Skeletal muscle tissue (tissue), 4 donors: Measurements from ENCODE around the gene COIL. TPM values are rescaled to one million over a fixed set of nuclear protein-coding genes. Genes with fewer than 3 reads are reported as not detected.

ENCODE experiments used
- H3K27ac ChIP-seq: one replicate; pipeline ENCODE4 v1.7.0; 2013; ENCODE audit warnings: mild to moderate bottlenecking, low read depth, low read length, inconsistent platforms
- H3K27me3 ChIP-seq, 3 donors: one replicate each; pipeline ENCODE4 v1.7.0; 2013; ENCODE audit warnings: low read length in 3 of 3; ENCODE audit not compliant: control insufficient read depth in 3 of 3, insufficient read depth in 3 of 3
- H3K36me3 ChIP-seq, 3 donors: one replicate each; pipeline ENCODE4 v1.7.0; 2013; ENCODE audit warnings: low read length in 3 of 3; ENCODE audit not compliant: control insufficient read depth in 3 of 3, insufficient read depth in 3 of 3
- H3K4me1 ChIP-seq, 3 donors: one replicate each; pipeline ENCODE4 v1.7.0; 2013; ENCODE audit warnings: low read length in 3 of 3, mild to moderate bottlenecking in 3 of 3; ENCODE audit not compliant: control insufficient read depth in 3 of 3, insufficient read depth in 3 of 3
- H3K4me3 ChIP-seq, 3 donors: one replicate each; pipeline ENCODE4 v1.7.0; 2013; ENCODE audit warnings: low read length in 3 of 3
- H3K9ac ChIP-seq, 3 donors: one replicate each; pipeline ENCODE4 v1.7.0; 2013; ENCODE audit warnings: low read length in 3 of 3, mild to moderate bottlenecking in 3 of 3, moderate library complexity in 2 of 3, low read depth in 1 of 3
- H3K9me3 ChIP-seq, 3 donors: one replicate each; pipeline ENCODE4 v1.7.0; 2013; ENCODE audit warnings: low read length in 3 of 3; ENCODE audit not compliant: control insufficient read depth in 3 of 3
- total RNA-seq: library from RNA; depleted of rRNA; stranded (reverse); fragments of >200 nt; gene quantifications from one replicate; pipeline ENCODE4 v1.2.3, GENCODE V29; 2014
- donor health status: Osteomylitis.

COIL gene
- total RNA-seq, 1 donor from 2014 or later = 14.6 TPM

GRCh38 chr17:56913000-56913311 lies 47.9 kb downstream of the COIL start:
- Histone ChIP-seq H3K4me3 (peak overlapping the region; percentile 88 to 99 (median 99)), H3K9me3 (no peaks in the 10 kb centered on the region), H3K27ac (peak overlapping the region; percentile 88), H3K4me1 (peaks cover 53 to 66% (median 56%) of the 10 kb centered on the region in 3 donors), H3K36me3 (peaks cover 7 to 12% (median 8%) of the 10 kb centered on the region in 3 donors), H3K27me3 (no peaks in the 10 kb centered on the region), H3K9ac (peak overlapping the region; percentile 91 to 98 (median 93))

DNA sequence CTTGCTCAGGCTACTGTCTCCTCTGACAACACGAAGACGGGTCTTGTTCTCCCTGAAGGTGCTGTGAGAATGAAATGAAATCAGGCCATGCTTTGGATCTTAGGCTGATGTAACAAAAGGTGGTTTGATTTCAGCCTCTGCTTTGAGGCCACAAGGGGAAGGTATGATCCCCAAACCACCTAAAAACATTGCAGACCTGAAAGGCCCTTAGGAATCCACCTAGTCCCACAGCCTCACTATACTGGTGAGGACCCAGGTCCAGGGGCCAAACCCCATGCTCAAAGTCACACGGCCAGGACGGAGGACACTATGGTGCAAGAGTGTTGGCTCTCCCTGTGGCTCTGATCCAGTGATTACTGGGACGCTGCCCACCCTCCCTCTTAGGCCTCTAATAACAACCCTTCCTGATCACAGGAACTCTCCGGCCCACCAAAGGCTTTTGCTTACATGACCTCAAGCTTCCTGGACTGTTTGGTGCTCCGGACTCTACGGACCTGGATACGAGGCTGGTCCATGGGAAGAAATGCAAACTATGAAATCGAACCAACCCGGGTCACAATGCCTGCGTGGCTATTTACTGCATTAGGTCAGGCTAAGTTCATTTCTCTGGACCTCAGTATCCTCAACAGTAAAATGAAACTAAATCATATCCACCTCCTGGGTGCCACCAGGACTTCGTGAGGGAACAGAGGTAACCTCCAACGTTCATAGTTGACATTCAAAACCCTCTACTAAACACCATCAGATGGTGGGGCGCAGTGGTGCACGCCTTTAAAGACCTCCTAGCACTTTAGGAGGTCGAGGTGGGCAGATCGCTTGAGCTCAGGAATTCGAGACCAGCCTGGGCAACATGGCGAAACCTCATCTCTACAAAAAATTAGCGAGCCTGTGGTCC lies 48.5 kb downstream of the COIL start:
- Histone ChIP-seq H3K9ac (peak overlapping the region; percentile 91 to 98 (median 93)), H3K27me3 (no peaks in the 10 kb centered on the region), H3K36me3 (peaks cover 13 to 18% (median 14%) of the 10 kb centered on the region in 3 donors), H3K27ac (peak overlapping the region; percentile 88), H3K4me1 (peaks cover 53 to 66% (median 56%) of the 10 kb centered on the region in 3 donors), H3K9me3 (no peaks in the 10 kb centered on the region), H3K4me3 (peak overlapping the region; percentile 88 to 99 (median 99))

DNA sequence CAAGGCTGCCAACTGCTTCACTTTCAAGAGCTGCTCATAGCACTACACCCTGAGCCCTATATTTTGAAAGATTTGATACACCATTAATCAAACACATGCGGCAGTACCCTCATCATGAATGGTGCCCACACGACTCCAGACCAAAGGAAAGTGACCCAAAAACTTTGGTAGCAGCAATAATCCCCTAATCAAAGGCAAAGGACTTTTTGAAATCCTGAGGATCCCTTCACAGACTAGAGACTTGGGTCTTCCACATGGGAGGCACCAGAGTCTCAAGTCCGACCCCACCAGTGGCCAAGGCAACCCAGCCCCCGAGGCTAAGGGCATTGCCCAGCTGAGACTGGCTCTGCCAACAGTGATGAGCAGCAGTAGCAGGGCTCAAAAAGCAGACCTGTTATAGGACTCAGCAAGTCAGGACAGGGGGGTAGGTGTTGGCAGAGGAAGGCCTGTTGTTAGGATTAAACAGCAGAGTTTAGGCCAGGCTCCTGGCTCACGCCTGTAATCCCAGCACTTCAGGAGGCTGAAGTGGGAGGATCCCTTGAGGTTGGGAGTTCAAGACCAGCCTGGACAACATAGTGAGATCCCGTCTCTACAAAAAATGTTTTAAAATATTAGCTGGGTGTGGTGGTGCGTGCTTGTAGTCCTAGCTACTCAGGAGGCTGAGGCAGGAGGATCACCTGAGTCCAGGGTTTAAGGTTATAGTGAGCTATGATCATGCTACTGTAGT lies 50.2 kb downstream of the COIL start:
- H3K4me1 ChIP-seq = peaks cover 50 to 61% (median 52%) of the 10 kb centered on the region in 3 donors
- H3K27me3 ChIP-seq = no peaks in the 10 kb centered on the region
- H3K4me3 ChIP-seq = peak overlapping the region; percentile 17 to 52 (median 45)
- H3K27ac ChIP-seq = peak overlapping the region; percentile 76
- H3K9ac ChIP-seq = peak overlapping the region in 2 of 3 donors; percentile 4 to 52
- peaks cover 23 to 29% (median 28%) of the 10 kb centered on the region in 3 donors for H3K36me3 ChIP-seq
- H3K9me3 ChIP-seq = no peaks in the 10 kb centered on the region

- Histone ChIP-seq H3K4me1 (peaks cover 44 to 54% (median 45%) of the 10 kb centered on the region in 3 donors), H3K4me3 (peak overlapping the region; percentile 17 to 52 (median 45)), H3K27me3 (no peaks in the 10 kb centered on the region), H3K9ac (peak overlapping the region in 1 of 3 donors; percentile 52), H3K36me3 (peaks cover 28 to 31% (median 30%) of the 10 kb centered on the region in 3 donors), H3K9me3 (no peaks in the 10 kb centered on the region), H3K27ac (peak overlapping the region; percentile 76)
Observed at GRCh38 chr17:56909742-56910508, 50.9 kb downstream of the COIL start.

DNA sequence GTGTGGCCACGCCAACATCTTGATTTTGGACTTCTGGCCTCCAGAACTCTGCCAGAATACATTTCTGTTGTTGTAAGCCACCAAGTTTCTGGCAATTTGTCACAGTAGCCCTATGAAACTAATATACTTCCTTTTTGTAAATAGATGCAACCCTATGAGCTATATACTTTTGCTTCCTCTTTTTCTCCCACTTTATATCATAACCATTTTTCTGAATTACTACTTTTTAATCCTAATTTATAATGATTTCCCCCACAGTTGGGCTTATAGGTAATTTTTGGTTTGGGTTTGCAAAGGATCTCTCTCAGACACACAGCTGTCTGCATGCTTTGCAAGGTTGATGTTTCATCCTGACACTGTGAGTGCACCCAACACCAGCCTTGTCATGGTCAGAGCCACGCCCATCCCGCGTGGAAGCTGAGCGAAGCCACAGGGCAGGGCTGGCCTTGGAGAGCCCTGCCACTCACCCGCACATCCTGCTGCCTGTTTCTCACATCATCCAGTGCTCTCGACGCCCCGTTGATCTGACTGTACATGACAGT lies 52.8 kb downstream of the COIL start:
- Histone ChIP-seq H3K4me1 (peaks cover 38 to 42% (median 41%) of the 10 kb centered on the region in 3 donors), H3K9ac (peak overlapping the region in 1 of 3 donors; percentile 8), H3K36me3 (peaks cover 44 to 45% (median 45%) of the 10 kb centered on the region in 3 donors), H3K9me3 (no peaks in the 10 kb centered on the region), H3K4me3 (no peak overlapping the region), H3K27ac (peak overlapping the region; percentile 29), H3K27me3 (no peaks in the 10 kb centered on the region)

DNA sequence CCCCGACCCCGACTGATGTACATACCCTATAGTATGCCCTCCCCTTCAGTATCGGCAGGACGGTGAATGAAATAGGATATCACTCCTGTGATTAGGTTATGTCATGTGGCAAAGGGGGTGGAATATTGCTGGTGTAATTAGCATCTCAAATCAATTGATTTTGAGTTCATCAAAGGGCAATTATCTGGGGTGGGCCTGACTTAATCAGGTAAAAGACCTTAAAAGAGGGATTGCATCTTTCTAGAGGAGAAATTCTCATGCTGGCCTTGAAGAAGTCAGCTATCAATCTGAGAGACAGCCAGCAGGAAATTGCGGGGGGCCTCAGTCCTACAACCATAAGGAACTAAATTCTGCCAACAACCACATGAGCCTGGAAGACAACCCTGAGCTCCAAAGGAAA lies 57.3 kb downstream of the COIL start:
- Histone ChIP-seq H3K27me3 (no peaks in the 10 kb centered on the region), H3K4me3 (no peak overlapping the region), H3K27ac (no peak overlapping the region), H3K36me3 (peaks cover 74 to 84% (median 82%) of the 10 kb centered on the region in 3 donors), H3K9ac (no peak overlapping the region), H3K4me1 (peaks cover 8 to 19% (median 15%) of the 10 kb centered on the region in 3 donors), H3K9me3 (no peaks in the 10 kb centered on the region)

DNA sequence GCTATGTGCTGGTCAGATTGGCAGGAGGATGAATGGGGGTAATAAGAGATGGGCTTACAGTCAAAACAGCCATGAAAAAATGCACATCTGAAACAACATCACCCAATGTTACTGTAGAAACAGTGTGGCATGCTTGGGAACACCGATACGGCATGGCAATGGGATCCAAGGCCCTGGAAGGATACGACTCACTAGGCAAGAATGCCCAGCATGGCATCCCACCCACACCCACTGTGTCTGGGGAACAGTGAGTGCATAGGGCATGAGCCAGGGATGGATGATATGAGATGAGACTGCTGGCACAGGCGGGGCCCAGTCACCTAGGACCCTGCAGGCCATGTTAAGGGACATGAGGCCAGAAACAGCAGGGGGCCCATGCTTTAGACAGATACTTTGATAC lies 58.5 kb downstream of the COIL start:
- peaks cover 5 to 15% (median 11%) of the 10 kb centered on the region in 3 donors for H3K4me1 ChIP-seq
- peaks cover 69 to 84% (median 81%) of the 10 kb centered on the region in 3 donors for H3K36me3 ChIP-seq
- H3K9ac ChIP-seq = no peak overlapping the region
- H3K9me3 ChIP-seq = no peaks in the 10 kb centered on the region
- H3K4me3 ChIP-seq = no peak overlapping the region
- no peak overlapping the region for H3K27ac ChIP-seq
- no peaks in the 10 kb centered on the region for H3K27me3 ChIP-seq

DNA sequence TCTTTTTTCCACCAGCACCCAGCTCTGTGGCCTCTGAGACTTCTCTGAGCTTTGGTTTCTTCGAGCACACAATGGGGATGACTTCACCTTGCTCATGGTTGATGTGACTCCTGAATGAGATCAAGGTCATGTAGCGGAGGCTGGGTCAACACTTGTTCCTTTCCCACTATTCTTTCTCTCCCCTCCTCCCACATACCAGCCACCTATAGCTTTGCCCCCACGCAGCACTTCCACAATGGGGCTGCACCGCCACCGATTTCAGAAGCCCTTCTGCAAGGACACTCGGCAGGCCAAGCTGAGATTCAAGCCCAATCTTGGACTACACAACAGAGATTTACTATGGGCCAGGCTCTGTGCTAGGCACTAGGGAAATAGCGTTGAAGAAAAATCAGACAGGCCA lies 61.4 kb downstream of the COIL start:
- H3K4me3 ChIP-seq = no peak overlapping the region
- H3K4me1 ChIP-seq = peaks cover 5 to 15% (median 11%) of the 10 kb centered on the region in 3 donors
- peaks cover 69 to 83% (median 82%) of the 10 kb centered on the region in 3 donors for H3K36me3 ChIP-seq
- no peak overlapping the region for H3K27ac ChIP-seq
- H3K9me3 ChIP-seq = no peaks in the 10 kb centered on the region
- no peak overlapping the region for H3K9ac ChIP-seq
- H3K27me3 ChIP-seq = no peaks in the 10 kb centered on the region

DNA sequence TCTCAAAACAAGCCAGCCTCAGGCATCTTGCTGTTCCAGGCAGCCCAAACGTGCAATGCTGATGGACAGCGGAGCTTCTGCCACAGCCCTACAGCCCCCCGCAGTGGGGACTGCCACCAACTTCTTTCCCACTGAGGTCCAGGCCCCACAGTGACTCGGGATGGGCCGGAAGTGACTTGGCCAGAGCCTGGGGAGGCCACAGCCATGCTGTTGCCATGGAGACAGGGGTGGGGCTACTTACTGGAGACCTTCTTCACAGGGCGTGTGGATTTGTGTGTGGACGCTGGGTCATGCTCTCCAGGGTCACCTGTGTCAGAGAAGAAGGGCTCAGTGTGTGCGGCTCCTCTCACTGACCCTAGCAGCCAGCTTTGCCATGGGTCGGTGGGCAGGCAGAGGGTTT lies 62.0 kb downstream of the COIL start:
- Histone ChIP-seq H3K27ac (no peak overlapping the region), H3K9ac (no peak overlapping the region), H3K36me3 (peaks cover 66 to 80% (median 79%) of the 10 kb centered on the region in 3 donors), H3K4me3 (no peak overlapping the region), H3K4me1 (peaks cover 5 to 15% (median 11%) of the 10 kb centered on the region in 3 donors), H3K9me3 (no peaks in the 10 kb centered on the region), H3K27me3 (no peaks in the 10 kb centered on the region)
